Adrenal gland (tissue), 12 donors: ENCODE measurements around the gene DAPK3. TPM values are rescaled to one million over a fixed set of nuclear protein-coding genes. Genes with fewer than 3 reads are reported as not detected.

Experiments
- DNase-seq, 7 donors: peaks; one replicate each; pipeline ENCODE4 v3.0.0-alpha.2; 2019 to 2020
- H3K27ac ChIP-seq, 5 donors: fragments of 200-600 bp; sonication (generic) in 4 of 5; 1 replicate in 3 of 5; 2 replicates in 2 of 5; pipeline versions ENCODE4 v1.5.1 to v1.8.0; 2016 to 2020; ENCODE audit warnings: mild to moderate bottlenecking in 1 of 5
- H3K27me3 ChIP-seq: fragments of 200-600 bp; 2 replicates; pipeline ENCODE4 v1.8.0; 2021
- H3K36me3 ChIP-seq, 2 donors: fragments of 200-600 bp; replicated peaks in 1 of 2; 1 replicate in 1 of 2; 2 replicates in 1 of 2; pipeline versions ENCODE4 v1.5.1 to v1.8.0; 2018 to 2022
- H3K4me1 ChIP-seq, 2 donors: fragments of 200-600 bp; replicated peaks in 1 of 2; 1 replicate in 1 of 2; 2 replicates in 1 of 2; pipeline versions ENCODE4 v1.5.1 to v1.8.0; 2018 to 2021
- H3K4me3 ChIP-seq, 4 donors: fragments of 200-600 bp; sonication (generic) in 3 of 4; one replicate each; pipeline ENCODE4 v1.5.1; 2016 to 2018
- H3K9me3 ChIP-seq, 3 donors: fragments of 200-600 bp; sonication (generic) in 1 of 3; replicated peaks in 1 of 3; 1 replicate in 2 of 3; 2 replicates in 1 of 3; pipeline versions ENCODE4 v1.5.1 to v1.8.0; 2016 to 2021
- POLR2A ChIP-seq, 2 donors: fragments of 450-650 bp; IDR thresholded peaks; one replicate each; pipeline ENCODE4 v1.6.1; 2017; ENCODE audit warnings: antibody characterized with exemption in 2 of 2, mild to moderate bottlenecking in 2 of 2, moderate library complexity in 1 of 2
- WGBS, 4 donors: extraction: QIAGEN DNeasy Blood & Tissue Kit in 2 of 4; methylation state at CpG; one replicate each; pipeline versions ENCODE4 v1.1.5 to v1.1.7; 2013 to 2017; 5-methylcytosine and 5-hydroxymethylcytosine counted together
- intact Hi-C, 2 donors: fragments of 100-400 bp; cut with DNase I; formaldehyde crosslinking; loops; one replicate each; pipeline versions ENCODE4 v1.14.1 to v1.15.0; 2022 to 2023
- polyA plus RNA-seq, 3 donors: library from polyadenylated mRNA; stranded (reverse); fragments of 200-250 nt in 2 of 3; fragments of 350-450 nt in 1 of 3; fragmentation: Illumina TruSeq in 1 of 3; extraction: RNeasy Lipid Tissue Mini Kit (QIAGEN cat#74804) in 1 of 3; gene quantifications; one replicate each; pipeline ENCODE4 v1.2.3, GENCODE V29; 2013 to 2014
- total RNA-seq, 9 donors: library from RNA; depleted of rRNA in 4 of 9; stranded (reverse); fragments of >200 nt in 4 of 9; fragments of 120-200 nt in 1 of 9; fragmentation: NEBNext Ultra II Directional in 1 of 9; extraction: Animal tissue kit (Norgen Biotek cat#: 25700) in 1 of 9; gene quantifications; one replicate each; pipeline versions ENCODE4 v1.1.0 to v1.2.4, GENCODE V29; 2013 to 2023
- TF ChIP-seq, protein P1 (sequence below), 6 experiments: fragments of 450-650 bp in 4 of 6; fragments of 200-600 bp in 2 of 6; sonication (generic) in 1 of 6; IDR thresholded peaks; 1 replicate in 5 of 6; 2 replicates in 1 of 6; pipeline versions ENCODE4 v1.5.1 to v1.8.0; 2016 to 2021; ENCODE audit warnings: antibody characterized with exemption in 6 of 6, mild to moderate bottlenecking in 2 of 6, moderate library complexity in 1 of 6
- donor health status: healthy with polysubstance abuse.
- donor health status: Bipolar disorder and iron deficiency.
- donor health status: DM: yes; HTN: yes; CAD: no.
- donor health status: DM: no; HTN: no; CAD: no.
- donor health status: DM: no; HTN: no; CAD: no.
- donor health status: DM: yes; HTN: yes; CAD: no.

The DAPK3 gene
- total and polyA plus RNA-seq, 12 donors = 17.6 to 83.2 (median 45.3) TPM

GRCh38 chr19:3985643-3986259 is 14.9 kb upstream of the DAPK3 start:
- H3K9me3 ChIP-seq = no peaks in the 10 kb centered on the region
- H3K4me3 ChIP-seq = peak overlapping the region in 3 of 4 donors; percentile 31 to 98 (median 91)
- intact Hi-C loops = no loop called here
- H3K27me3 ChIP-seq = no peaks in the 10 kb centered on the region
- H3K27ac ChIP-seq = peak overlapping the region; percentile 24 to 98 (median 50)
- TF ChIP-seq, protein P1, sequence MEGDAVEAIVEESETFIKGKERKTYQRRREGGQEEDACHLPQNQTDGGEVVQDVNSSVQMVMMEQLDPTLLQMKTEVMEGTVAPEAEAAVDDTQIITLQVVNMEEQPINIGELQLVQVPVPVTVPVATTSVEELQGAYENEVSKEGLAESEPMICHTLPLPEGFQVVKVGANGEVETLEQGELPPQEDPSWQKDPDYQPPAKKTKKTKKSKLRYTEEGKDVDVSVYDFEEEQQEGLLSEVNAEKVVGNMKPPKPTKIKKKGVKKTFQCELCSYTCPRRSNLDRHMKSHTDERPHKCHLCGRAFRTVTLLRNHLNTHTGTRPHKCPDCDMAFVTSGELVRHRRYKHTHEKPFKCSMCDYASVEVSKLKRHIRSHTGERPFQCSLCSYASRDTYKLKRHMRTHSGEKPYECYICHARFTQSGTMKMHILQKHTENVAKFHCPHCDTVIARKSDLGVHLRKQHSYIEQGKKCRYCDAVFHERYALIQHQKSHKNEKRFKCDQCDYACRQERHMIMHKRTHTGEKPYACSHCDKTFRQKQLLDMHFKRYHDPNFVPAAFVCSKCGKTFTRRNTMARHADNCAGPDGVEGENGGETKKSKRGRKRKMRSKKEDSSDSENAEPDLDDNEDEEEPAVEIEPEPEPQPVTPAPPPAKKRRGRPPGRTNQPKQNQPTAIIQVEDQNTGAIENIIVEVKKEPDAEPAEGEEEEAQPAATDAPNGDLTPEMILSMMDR (IDR thresholded peaks at IDR 0.05) = no peak
- TF ChIP-seq POLR2A (IDR thresholded peaks at IDR 0.05) = no peak
- 3 to 5% (median 4%) methylated on average over 19 of the region's 19 CpGs for WGBS, 4 donors
- peaks cover 19 to 46% of the 10 kb centered on the region in 2 donors for H3K4me1 ChIP-seq
- H3K36me3 ChIP-seq = peaks cover 0 to 33% of the 10 kb centered on the region in 2 donors
- peak in 1 of 7 donors; percentile 59 for DNase-seq

GRCh38 chr19:3984908-3985642 is 14.2 kb upstream of the DAPK3 start, which contains the start of gene EEF2:
Gene EEF2, minus strand, starts transcription at chr19:3985463. Its CDS starts 83 bp downstream, at chr19:3985380.
- no peaks in the 10 kb centered on the region for H3K9me3 ChIP-seq
- no peaks in the 10 kb centered on the region for H3K27me3 ChIP-seq
- peaks cover 19 to 46% of the 10 kb centered on the region in 2 donors for H3K4me1 ChIP-seq
- intact Hi-C loops = no loop called here
- TF ChIP-seq, protein P1 (IDR thresholded peaks at IDR 0.05) = peak in 1 of 6 experiments; percentile 17
- TF ChIP-seq POLR2A (IDR thresholded peaks at IDR 0.05) = peak; percentile 99
- WGBS, 4 donors = 0% methylated on average over 21 to 80 of the region's 80 CpGs
- H3K4me3 ChIP-seq = peak within 1 kb of the TSS; percentile 84 to 100 (median 94)
- H3K27ac ChIP-seq = peak within 1 kb of the TSS; percentile 93 to 99 (median 98)
- peak; percentile 87 to 95 (median 91) for DNase-seq
- peaks cover 0 to 40% of the 10 kb centered on the region in 2 donors for H3K36me3 ChIP-seq

GRCh38 chr19:3984584-3984907 is 13.6 kb upstream of the DAPK3 start:
- intact Hi-C loops = no loop called here
- DNase-seq = peak in 2 of 7 donors; percentile 40 to 63
- TF ChIP-seq, protein P1 (IDR thresholded peaks at IDR 0.05) = peak in 1 of 6 experiments; percentile 6
- no peak for TF ChIP-seq POLR2A (IDR thresholded peaks at IDR 0.05)
- Histone ChIP-seq H3K27me3 (no peaks in the 10 kb centered on the region), H3K27ac (peak overlapping the region; percentile 93 to 99 (median 98)), H3K4me1 (peaks cover 19 to 46% of the 10 kb centered on the region in 2 donors), H3K9me3 (no peaks in the 10 kb centered on the region), H3K36me3 (peaks cover 0 to 45% of the 10 kb centered on the region in 2 donors), H3K4me3 (peak overlapping the region; percentile 84 to 100 (median 94))
- 0 to 1% (median 0%) methylated on average over 4 to 10 of the region's 10 CpGs for WGBS, 4 donors

DNA sequence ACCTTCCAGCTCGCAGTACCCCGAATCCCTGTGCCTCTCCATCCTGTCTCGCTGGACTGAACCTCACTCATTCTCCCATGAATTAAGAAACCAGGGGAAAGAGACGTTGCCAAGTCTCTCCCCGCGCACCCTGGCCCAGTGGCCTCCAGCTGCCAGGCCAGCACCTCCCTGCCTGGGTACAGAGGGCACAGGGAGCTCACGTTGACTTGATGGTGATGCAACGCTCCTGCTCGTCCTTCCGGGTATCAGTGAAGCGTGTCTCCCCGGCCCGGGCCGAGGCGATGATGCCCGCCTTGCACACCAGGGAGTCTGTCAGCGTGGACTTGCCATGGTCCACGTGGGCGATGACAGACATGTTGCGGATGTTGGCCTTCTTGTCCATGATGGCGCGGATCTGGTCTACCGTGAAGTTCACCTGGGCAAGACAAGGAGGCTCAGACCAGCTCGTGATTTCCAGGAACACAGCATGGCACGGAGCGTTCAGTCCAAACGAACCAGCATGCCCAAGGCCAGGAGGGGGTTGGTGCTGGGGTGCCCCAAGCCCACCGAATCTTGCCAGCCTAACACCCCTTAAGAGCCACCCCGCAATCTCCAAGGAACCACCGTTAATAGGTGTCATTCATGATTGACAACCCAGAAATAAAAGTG is 13.2 kb upstream of the DAPK3 start:
- intact Hi-C loops = no loop called here
- WGBS, 4 donors = 8 to 31% (median 14%) methylated on average over 9 to 30 of the region's 30 CpGs
- peak overlapping the region in 3 of 4 donors; percentile 91 to 100 (median 98) for H3K4me3 ChIP-seq
- peaks cover 19 to 46% of the 10 kb centered on the region in 2 donors for H3K4me1 ChIP-seq
- TF ChIP-seq POLR2A (IDR thresholded peaks at IDR 0.05) = peak in 1 of 2 donors; percentile 37
- TF ChIP-seq, protein P1 (IDR thresholded peaks at IDR 0.05) = no peak
- H3K27ac ChIP-seq = peak overlapping the region; percentile 93 to 99 (median 98)
- H3K36me3 ChIP-seq = peaks cover 0 to 50% of the 10 kb centered on the region in 2 donors
- H3K9me3 ChIP-seq = no peaks in the 10 kb centered on the region
- DNase-seq = peak; percentile 61 to 90 (median 84)
- H3K27me3 ChIP-seq = no peaks in the 10 kb centered on the region
